Measurements from ENCODE around the gene KATNAL1.
A peak's percentile ranks its signal among the peaks of the same experiment; 100 is the strongest.

KATNAL1 gene

GRCh38 chr13:30159446-30159839, 147.9 kb downstream of the KATNAL1 start:
- peak; percentile 38 to 73 (median 57) for DNase-seq

- no peak for DNase-seq
Observed at GRCh38 chr13:30158774-30159445, 148.4 kb downstream of the KATNAL1 start.

- no peak for DNase-seq
Observed at GRCh38 chr13:30157616-30157993, 149.7 kb downstream of the KATNAL1 start.

GRCh38 chr13:30156826-30157615, 150.3 kb downstream of the KATNAL1 start:
- DNase-seq = no peak

- DNase-seq = no peak
Observed at GRCh38 chr13:30156270-30156669, 151.1 kb downstream of the KATNAL1 start.

GRCh38 chr13:30154931-30155330, 152.4 kb downstream of the KATNAL1 start:
- no peak for DNase-seq

- DNase-seq = no peak
Observed at GRCh38 chr13:30154531-30154930, 152.8 kb downstream of the KATNAL1 start.

GRCh38 chr13:30153545-30154426, 153.6 kb downstream of the KATNAL1 start:
- no peak for DNase-seq
